B cell (primary cell): ENCODE data around the gene LARGE1.

Source experiments
- CTCF ChIP-seq: fragments of 200-600 bp; IDR thresholded peaks from one replicate; pipeline ENCODE4 v1.8.0; 2022; ENCODE audit warnings: antibody characterized with exemption, mild to moderate bottlenecking
- EZH2 ChIP-seq: IDR thresholded peaks from 2 replicates; pipeline ENCODE4 v1.6.1; 2012; ENCODE audit warnings: borderline replicate concordance, low read depth, mild to moderate bottlenecking, moderate library complexity, low read length; ENCODE audit not compliant: insufficient read depth, poor library complexity, severe bottlenecking

- no peak for TF ChIP-seq CTCF
- no peak for TF ChIP-seq EZH2
Observed at GRCh38 chr22:33735978-33736377, 184.3 kb downstream of the LARGE1 start.
